Measurements from ENCODE around the gene MRPS23. TPM values are rescaled to one million over a fixed set of nuclear protein-coding genes. Genes with fewer than 3 reads are reported as not detected.
A peak's percentile ranks its signal among the peaks of the same experiment; 100 is the strongest.

MRPS23 gene
- total and polyA plus RNA-seq, 2 of the 13 experiments (the other 11 are each of a cell fraction or from before 2014, with no cell fraction given) = 63.2 to 181 TPM

GRCh38 chr17:57875290-57876022, 25.6 kb upstream of the MRPS23 start (continued):
- TF ChIP-seq STAT6 (CRISPR knock-in tag; IDR thresholded peaks at IDR 0.05; ENCODE audit: borderline replicate concordance) = no peak
- TF ChIP-seq ZSCAN12 (CRISPR knock-in tag; IDR thresholded peaks at IDR 0.05) = no peak
- no peak for TF ChIP-seq ZNF615 (CRISPR knock-in tag; IDR thresholded peaks at IDR 0.05; ENCODE audit: borderline replicate concordance)
- TF ChIP-seq ISL2 (CRISPR knock-in tag; IDR thresholded peaks at IDR 0.05) = 0 out of 2 replicates have a peak, but pooled peaks have one; percentile 18
- TF ChIP-seq KLF13 (CRISPR knock-in tag; IDR thresholded peaks at IDR 0.05) = no peak
- no peak for TF ChIP-seq REST (IDR thresholded peaks at IDR 0.05; ENCODE audit: borderline replicate concordance in 1 of 2, low read depth in 1 of 2, low read length in 2 of 2)
- no peak for TF ChIP-seq ZNF20 (CRISPR knock-in tag; IDR thresholded peaks at IDR 0.05)
- no peak for TF ChIP-seq NFE2 (CRISPR knock-in tag; IDR thresholded peaks at IDR 0.05)
- no peak for TF ChIP-seq ZMAT3 (CRISPR knock-in tag; conservative IDR thresholded peaks at IDR 0.05)
- TF ChIP-seq IRF1 (CRISPR knock-in tag; IDR thresholded peaks at IDR 0.05; ENCODE audit: low read depth) = no peak
- TF ChIP-seq ZKSCAN5 (CRISPR knock-in tag; IDR thresholded peaks at IDR 0.05) = no peak
- no peak for TF ChIP-seq TAF15 (IDR thresholded peaks at IDR 0.05; ENCODE audit: low read depth, low read length, poor library complexity, severe bottlenecking)
- peak; percentile 24; the same call in 1 of the 2 replicates for TF ChIP-seq GATAD1 (CRISPR knock-in tag; IDR thresholded peaks at IDR 0.05)
- no peak for TF ChIP-seq FOXO1 (CRISPR knock-in tag; IDR thresholded peaks at IDR 0.05)
- no peak for TF ChIP-seq KMT2B (CRISPR knock-in tag; IDR thresholded peaks at IDR 0.05)
- TF ChIP-seq ATAD3A (CRISPR knock-in tag; IDR thresholded peaks at IDR 0.05) = no peak
- no peak for TF ChIP-seq CCDC6 (CRISPR knock-in tag; IDR thresholded peaks at IDR 0.05)
- no peak for TF ChIP-seq SYNCRIP (IDR thresholded peaks at IDR 0.05; ENCODE audit: insufficient read depth, low read depth, low read length)
- TF ChIP-seq ZNF564 (CRISPR knock-in tag; IDR thresholded peaks at IDR 0.05) = no peak
- TF ChIP-seq NR2F6 (IDR thresholded peaks at IDR 0.05) = no peak
- TF ChIP-seq NR2F6 (CRISPR knock-in tag; IDR thresholded peaks at IDR 0.05) = peak; percentile 55; the same call in 1 of the 2 replicates
- peak; percentile 51 for TF ChIP-seq ASH2L (IDR thresholded peaks at IDR 0.05; ENCODE audit: insufficient read length, low read depth, low read length)
- no peak for TF ChIP-seq ZNF33A (CRISPR knock-in tag; IDR thresholded peaks at IDR 0.05; ENCODE audit: borderline replicate concordance)
- no peak for TF ChIP-seq ZNF547 (CRISPR knock-in tag; IDR thresholded peaks at IDR 0.05)
- TF ChIP-seq ZNF792 (CRISPR knock-in tag; IDR thresholded peaks at IDR 0.05) = no peak
- TF ChIP-seq MAF1 (CRISPR knock-in tag; IDR thresholded peaks at IDR 0.05; ENCODE audit: borderline replicate concordance) = no peak

Measured in HepG2 (cell line).